Natural killer cell (primary cell): ENCODE measurements around the gene OR5M11. TPM values are rescaled to one million over a fixed set of nuclear protein-coding genes. Genes with fewer than 3 reads are reported as not detected.

ENCODE experiments used
- ATAC-seq, 3 donors: fragments of 150-1000 bp in 2 of 3; fragments of 200-7000 bp in 1 of 3; cut with Tn5 transposase; 1 replicate in 1 of 3; 2 replicates in 2 of 3; pipeline ENCODE4 v1.10.0; 2021; ENCODE audit warnings: mild to moderate bottlenecking in 2 of 3, moderate library complexity in 2 of 3
- DNase-seq, 2 donors: peaks; one replicate each; pipeline versions ENCODE4 v3.0.0 to v3.0.0-alpha.2; 2013 to 2021; ENCODE audit warnings: mixed read lengths in 1 of 2
- H3K27ac ChIP-seq: one replicate; pipeline ENCODE4 v1.5.1; 2013; ENCODE audit warnings: mild to moderate bottlenecking, low read length
- H3K27me3 ChIP-seq: one replicate; pipeline ENCODE4 v1.6.1; 2013; ENCODE audit warnings: low read length; ENCODE audit not compliant: control insufficient read depth, insufficient read depth
- H3K36me3 ChIP-seq: one replicate; pipeline ENCODE4 v1.6.1; 2013; ENCODE audit warnings: low read length; ENCODE audit not compliant: control insufficient read depth, insufficient read depth
- H3K4me1 ChIP-seq: one replicate; pipeline ENCODE4 v1.6.1; 2013; ENCODE audit warnings: low read length; ENCODE audit not compliant: control insufficient read depth, insufficient read depth
- H3K4me3 ChIP-seq: one replicate; pipeline ENCODE4 v1.5.1; 2013; ENCODE audit warnings: low read length
- H3K9me3 ChIP-seq: one replicate; pipeline ENCODE4 v1.6.1; 2013; ENCODE audit warnings: low read length; ENCODE audit not compliant: control insufficient read depth, insufficient read depth
- H3K27ac Mint-ChIP-seq, 2 donors: one replicate each; pipeline ENCODE4 v1.8.0; 2022; ENCODE audit warnings: mild to moderate bottlenecking in 2 of 2, mixed read lengths in 2 of 2, moderate library complexity in 1 of 2
- H3K27me3 Mint-ChIP-seq, 2 donors: one replicate each; pipeline ENCODE4 v1.8.0; 2022; ENCODE audit warnings: low read depth in 2 of 2, mixed read lengths in 2 of 2
- H3K36me3 Mint-ChIP-seq: one replicate; pipeline ENCODE4 v1.8.0; 2022; ENCODE audit warnings: mixed read lengths
- H3K4me1 Mint-ChIP-seq, 2 donors: one replicate each; pipeline ENCODE4 v1.8.0; 2022; ENCODE audit warnings: mixed read lengths in 2 of 2
- H3K4me3 Mint-ChIP-seq: one replicate; pipeline ENCODE4 v1.8.0; 2022; ENCODE audit warnings: mild to moderate bottlenecking, moderate library complexity, mixed read lengths
- H3K9me3 Mint-ChIP-seq, 2 donors: one replicate each; pipeline ENCODE4 v1.8.0; 2022; ENCODE audit warnings: mixed read lengths in 2 of 2
- CTCF ChIP-seq: fragments of 200-600 bp; IDR thresholded peaks from one replicate; pipeline ENCODE4 v1.8.0; 2022; ENCODE audit warnings: antibody characterized with exemption
- WGBS: methylation state at CpG from one replicate; pipeline ENCODE4 v1.1.7; 2013; ENCODE audit warnings: missing lambda C conversion rate; ENCODE audit not compliant: insufficient coverage; 5-methylcytosine and 5-hydroxymethylcytosine counted together
- intact Hi-C: fragments of 100-400 bp; cut with micrococcal nuclease; formaldehyde crosslinking; loops from one replicate; pipeline ENCODE4 v1.14.2; 2022
- total RNA-seq, 4 donors: library from RNA; stranded (reverse); fragments of 120-200 nt in 1 of 4; gene quantifications; one replicate each; pipeline versions ENCODE4 v1.2.3 to v1.2.4, GENCODE V29; 2013 to 2022

OR5M11 gene
- total RNA-seq, 3 donors from 2014 or later (not counting 1 experiment from before 2014, with no cell fraction given): not detected

- TF ChIP-seq CTCF: no peak
- DNase-seq (no peak), ATAC-seq (no peak)
- WGBS: 65% methylated on average over 5 of the region's 5 CpGs
- peaks cover 8% of the 10 kb centered on the region for H3K36me3 Mint-ChIP-seq
- H3K9me3 ChIP-seq: peaks cover 3% of the 10 kb centered on the region
- H3K27me3 ChIP-seq: no peaks in the 10 kb centered on the region
- no peaks in the 10 kb centered on the region for H3K36me3 ChIP-seq
- H3K9me3 Mint-ChIP-seq: peaks cover 19 to 25% of the 10 kb centered on the region in 2 donors
- no peak overlapping the region for H3K4me3 ChIP-seq
- H3K27ac Mint-ChIP-seq: no peak overlapping the region
- no peak overlapping the region for H3K27ac ChIP-seq
- no peaks in the 10 kb centered on the region for H3K4me1 ChIP-seq
- H3K27me3 Mint-ChIP-seq: no peaks in the 10 kb centered on the region
- H3K4me3 Mint-ChIP-seq: no peak overlapping the region
- H3K4me1 Mint-ChIP-seq: no peaks in the 10 kb centered on the region
- intact Hi-C loops: no loop called here
Measured at GRCh38 chr11:56522008-56522407, 21.0 kb downstream of the OR5M11 start.

GRCh38 chr11:56513280-56513679, 29.8 kb downstream of the OR5M11 start:
- Mint-ChIP-seq H3K27ac (no peak overlapping the region), H3K4me3 (no peak overlapping the region), H3K36me3 (peaks cover 7% of the 10 kb centered on the region), H3K27me3 (no peaks in the 10 kb centered on the region), H3K9me3 (peaks cover 17 to 36% of the 10 kb centered on the region in 2 donors), H3K4me1 (no peaks in the 10 kb centered on the region)
- Histone ChIP-seq H3K4me3 (no peak overlapping the region), H3K9me3 (peaks cover 3% of the 10 kb centered on the region), H3K27ac (no peak overlapping the region), H3K36me3 (no peaks in the 10 kb centered on the region), H3K4me1 (no peaks in the 10 kb centered on the region), H3K27me3 (no peaks in the 10 kb centered on the region)
- intact Hi-C loops: no loop called here
- no peak for DNase-seq
- 100% methylated on average over 1 of the region's 1 CpG for WGBS
- ATAC-seq: no peak
- no peak for TF ChIP-seq CTCF

GRCh38 chr11:56509439-56509838, 33.6 kb downstream of the OR5M11 start:
- Mint-ChIP-seq H3K27ac (no peak overlapping the region), H3K4me1 (no peaks in the 10 kb centered on the region), H3K4me3 (no peak overlapping the region), H3K36me3 (peaks cover 15% of the 10 kb centered on the region), H3K27me3 (no peaks in the 10 kb centered on the region), H3K9me3 (peaks cover 11 to 27% of the 10 kb centered on the region in 2 donors)
- Histone ChIP-seq H3K36me3 (no peaks in the 10 kb centered on the region), H3K27me3 (no peaks in the 10 kb centered on the region), H3K4me1 (no peaks in the 10 kb centered on the region), H3K27ac (no peak overlapping the region), H3K9me3 (no peaks in the 10 kb centered on the region), H3K4me3 (no peak overlapping the region)
- ATAC-seq (no peak), DNase-seq (no peak)
- 83% methylated on average over 1 of the region's 1 CpG for WGBS
- no peak for TF ChIP-seq CTCF
- intact Hi-C loops: no loop called here

- H3K9me3 ChIP-seq: peaks cover 12% of the 10 kb centered on the region
- peaks cover 9 to 25% of the 10 kb centered on the region in 2 donors for H3K9me3 Mint-ChIP-seq
- no peak for TF ChIP-seq CTCF
- no peak overlapping the region for H3K27ac ChIP-seq
- H3K36me3 Mint-ChIP-seq: peaks cover 7% of the 10 kb centered on the region
- 93% methylated on average over 28 of the region's 28 CpGs for WGBS
- no peak overlapping the region for H3K27ac Mint-ChIP-seq
- no peak for ATAC-seq
- no peaks in the 10 kb centered on the region for H3K4me1 ChIP-seq
- H3K4me1 Mint-ChIP-seq: no peaks in the 10 kb centered on the region
- H3K27me3 Mint-ChIP-seq: no peaks in the 10 kb centered on the region
- H3K36me3 ChIP-seq: no peaks in the 10 kb centered on the region
- DNase-seq: no peak
- no peak overlapping the region for H3K4me3 ChIP-seq
- no peaks in the 10 kb centered on the region for H3K27me3 ChIP-seq
- intact Hi-C loops: no loop called here
- H3K4me3 Mint-ChIP-seq: no peak overlapping the region
Measured at GRCh38 chr11:56497010-56497409, 46.0 kb downstream of the OR5M11 start.
